Astrocyte of the cerebellum (primary cell): Measurements from ENCODE around the gene BMF.

Experiments used
- DNase-seq: peaks from one replicate; pipeline ENCODE4 v3.0.0-alpha.2; 2011; ENCODE audit warnings: low read depth
- H3K4me3 ChIP-seq: 2 replicates; pipeline ENCODE4 v1.5.1; 2011; ENCODE audit warnings: mild to moderate bottlenecking, low read depth, low read length, moderate library complexity
- in situ Hi-C: cut with HindIII; loops from 2 replicates; pipeline ENCODE4 v1.10.0; 2017; ENCODE audit warnings: low sequenced_read_pairs
- TF ChIP-seq, protein P1 (sequence below): IDR thresholded peaks from 2 replicates; pipeline ENCODE4 v1.5.1; 2012; ENCODE audit warnings: low read length, low read depth, moderate library complexity, mild to moderate bottlenecking; ENCODE audit errors: missing control alignments

BMF gene

DNA sequence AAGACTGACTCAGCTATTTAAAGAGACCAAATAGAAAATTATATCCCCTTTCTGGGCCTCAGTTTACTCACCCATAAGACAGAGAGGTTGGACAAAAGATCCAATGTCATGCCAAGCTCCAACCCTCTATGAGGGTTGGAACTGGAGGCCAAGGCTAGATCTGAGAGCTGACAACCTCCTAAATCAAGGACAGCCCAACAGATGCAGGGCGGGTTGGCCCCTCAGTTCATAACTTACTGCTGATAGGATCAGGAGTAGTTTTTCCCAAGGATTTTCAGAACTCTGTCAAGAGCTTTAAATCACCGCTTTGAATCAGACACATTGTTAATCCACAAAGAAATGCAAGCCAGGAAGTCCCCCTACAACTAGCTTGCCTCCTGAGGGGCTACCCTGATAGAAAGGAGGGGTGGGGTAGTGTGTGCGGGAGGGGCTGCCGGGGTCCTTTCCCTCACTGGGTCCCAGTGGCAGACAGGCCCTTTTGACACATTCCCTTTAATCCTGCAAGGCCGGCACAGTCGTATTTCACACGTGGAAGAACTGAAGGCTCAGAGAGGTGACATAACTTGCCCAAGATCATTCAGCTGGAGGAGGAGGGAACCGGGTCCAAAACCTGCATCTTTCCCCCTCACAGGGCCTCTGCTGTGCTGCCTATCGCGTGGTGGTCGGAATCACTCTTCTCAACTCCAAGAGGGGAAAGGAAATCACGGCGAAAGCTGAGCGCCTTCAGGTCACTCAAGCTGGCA lies 21.4 kb downstream of the BMF start:
- no peak for DNase-seq
- in situ Hi-C loops: no loop called here
- no peak overlapping the region for H3K4me3 ChIP-seq
- TF ChIP-seq, protein P1, sequence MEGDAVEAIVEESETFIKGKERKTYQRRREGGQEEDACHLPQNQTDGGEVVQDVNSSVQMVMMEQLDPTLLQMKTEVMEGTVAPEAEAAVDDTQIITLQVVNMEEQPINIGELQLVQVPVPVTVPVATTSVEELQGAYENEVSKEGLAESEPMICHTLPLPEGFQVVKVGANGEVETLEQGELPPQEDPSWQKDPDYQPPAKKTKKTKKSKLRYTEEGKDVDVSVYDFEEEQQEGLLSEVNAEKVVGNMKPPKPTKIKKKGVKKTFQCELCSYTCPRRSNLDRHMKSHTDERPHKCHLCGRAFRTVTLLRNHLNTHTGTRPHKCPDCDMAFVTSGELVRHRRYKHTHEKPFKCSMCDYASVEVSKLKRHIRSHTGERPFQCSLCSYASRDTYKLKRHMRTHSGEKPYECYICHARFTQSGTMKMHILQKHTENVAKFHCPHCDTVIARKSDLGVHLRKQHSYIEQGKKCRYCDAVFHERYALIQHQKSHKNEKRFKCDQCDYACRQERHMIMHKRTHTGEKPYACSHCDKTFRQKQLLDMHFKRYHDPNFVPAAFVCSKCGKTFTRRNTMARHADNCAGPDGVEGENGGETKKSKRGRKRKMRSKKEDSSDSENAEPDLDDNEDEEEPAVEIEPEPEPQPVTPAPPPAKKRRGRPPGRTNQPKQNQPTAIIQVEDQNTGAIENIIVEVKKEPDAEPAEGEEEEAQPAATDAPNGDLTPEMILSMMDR: no peak

DNA sequence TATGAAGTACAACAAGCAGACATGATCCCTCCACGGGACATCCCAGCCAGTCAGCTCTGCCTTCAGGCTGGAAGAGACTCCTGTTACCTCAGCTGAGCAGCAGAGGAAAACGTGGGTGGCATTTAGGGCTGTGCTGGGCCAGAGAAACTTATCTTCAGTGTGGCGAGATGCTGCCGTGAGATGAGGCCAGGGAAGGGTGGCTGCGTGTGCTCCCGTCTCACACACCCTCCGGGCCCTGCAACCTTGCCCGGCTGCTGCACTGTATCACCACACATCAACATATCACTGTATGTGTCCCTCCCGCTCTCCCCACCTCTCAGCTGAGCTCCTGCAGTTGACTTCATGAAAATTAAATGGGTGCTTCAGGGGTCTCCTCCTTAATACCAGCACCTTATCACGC lies 23.4 kb downstream of the BMF start:
- TF ChIP-seq, protein P1: no peak
- no peak overlapping the region for H3K4me3 ChIP-seq
- DNase-seq: no peak
- in situ Hi-C loops: no loop called here

- in situ Hi-C loops: no loop called here
These were observed 24.0 kb downstream of the BMF start for GRCh38 chr15:40084650-40085049.

GRCh38 chr15:40082195-40082883 lies 26.3 kb downstream of the BMF start:
- no peak for DNase-seq
- in situ Hi-C loops: no loop called here
- TF ChIP-seq, protein P1: no peak
- no peak overlapping the region for H3K4me3 ChIP-seq

More at GRCh38 chr15:40084650-40085049, 24.0 kb downstream of the BMF start:
- TF ChIP-seq, protein P1: no peak
- no peak for DNase-seq
- H3K4me3 ChIP-seq: no peak overlapping the region

DNA sequence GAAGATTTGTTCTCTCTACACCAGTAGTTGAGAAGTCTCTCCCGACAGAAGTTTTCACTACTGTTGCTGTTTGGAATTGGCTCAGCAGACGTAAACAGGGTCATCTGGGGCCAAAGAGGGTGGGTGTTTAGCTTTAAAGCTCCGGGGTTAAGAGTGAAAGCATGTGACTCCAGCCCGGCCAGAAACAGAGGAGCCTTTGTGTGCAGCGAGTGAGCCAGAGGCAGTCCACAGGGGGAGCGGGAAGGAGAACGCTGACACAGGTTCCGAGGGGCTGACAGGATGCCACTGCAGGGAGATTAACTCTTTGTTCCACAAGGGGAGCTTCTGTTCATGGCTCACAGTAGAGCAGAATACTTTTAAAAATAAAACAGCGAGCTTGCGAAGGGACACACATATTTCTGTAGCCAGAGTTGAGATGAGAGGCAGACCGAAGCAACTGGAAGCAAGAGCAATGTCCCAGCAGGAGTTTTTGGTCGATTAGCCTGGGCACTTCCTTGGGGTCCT lies 26.9 kb downstream of the BMF start:
- in situ Hi-C loops: no loop called here
- TF ChIP-seq, protein P1: peak; percentile 32
- peak overlapping the region; percentile 11 for H3K4me3 ChIP-seq
- no peak for DNase-seq

GRCh38 chr15:40080847-40081246 lies 27.8 kb downstream of the BMF start:
- no peak overlapping the region for H3K4me3 ChIP-seq
- in situ Hi-C loops: no loop called here

More at GRCh38 chr15:40080847-40081246, 27.8 kb downstream of the BMF start:
- TF ChIP-seq, protein P1: no peak
- no peak for DNase-seq
